IPS DF 6.9 (cell line): Measurements from ENCODE around the gene MCC.

Experiments used
- DNase-seq: peaks from one replicate; pipeline ENCODE4 v3.0.0-alpha.2; 2013; ENCODE audit warnings: low read depth, low spot score
- H3K27ac ChIP-seq: one replicate; pipeline ENCODE4 v1.5.1; 2013; ENCODE audit warnings: low read length, control low read depth
- H3K27me3 ChIP-seq: 2 replicates; pipeline ENCODE4 v1.6.1; 2013; ENCODE audit warnings: mild to moderate bottlenecking, low read length; ENCODE audit not compliant: control insufficient read depth, insufficient read depth
- H3K36me3 ChIP-seq: 2 replicates; pipeline ENCODE4 v1.6.1; 2013; ENCODE audit warnings: low read length; ENCODE audit not compliant: control insufficient read depth, insufficient read depth
- H3K4me1 ChIP-seq: 2 replicates; pipeline ENCODE4 v1.6.1; 2013; ENCODE audit warnings: low read length; ENCODE audit not compliant: control insufficient read depth, insufficient read depth
- H3K4me3 ChIP-seq: 2 replicates; pipeline ENCODE4 v1.5.1; 2013; ENCODE audit warnings: mild to moderate bottlenecking, low read length
- H3K9me3 ChIP-seq: 2 replicates; pipeline ENCODE4 v1.6.1; 2013; ENCODE audit warnings: low read length, inconsistent platforms; ENCODE audit not compliant: control insufficient read depth, insufficient read depth
- WGBS: extraction: QIAGEN DNeasy Blood & Tissue Kit; methylation state at CpG from one replicate; pipeline ENCODE4 v1.1.7; 2013; ENCODE audit warnings: mixed read lengths, missing lambda C conversion rate; ENCODE audit not compliant: insufficient read length, insufficient coverage; 5-methylcytosine and 5-hydroxymethylcytosine counted together

Gene MCC

GRCh38 chr5:113231653-113232000 is 256.6 kb downstream of the MCC start:
- Histone ChIP-seq H3K36me3 (no peaks in the 10 kb centered on the region), H3K27ac (no peak overlapping the region), H3K4me3 (no peak overlapping the region), H3K27me3 (no peaks in the 10 kb centered on the region), H3K4me1 (peaks cover 5% of the 10 kb centered on the region), H3K9me3 (no peaks in the 10 kb centered on the region)
- DNase-seq = no peak
- WGBS = no CpG with 5 or more reads among the region's 1 CpG

GRCh38 chr5:113230711-113231652 is 257.3 kb downstream of the MCC start:
- Histone ChIP-seq H3K4me1 (peaks cover 4% of the 10 kb centered on the region), H3K27ac (no peak overlapping the region), H3K9me3 (no peaks in the 10 kb centered on the region), H3K27me3 (no peaks in the 10 kb centered on the region), H3K36me3 (no peaks in the 10 kb centered on the region), H3K4me3 (no peak overlapping the region)
- no peak for DNase-seq
- WGBS = no CpG with 5 or more reads among the region's 4 CpGs

GRCh38 chr5:113227798-113228197 is 260.5 kb downstream of the MCC start:
- no peaks in the 10 kb centered on the region for H3K9me3 ChIP-seq
- H3K27me3 ChIP-seq = no peaks in the 10 kb centered on the region
- no peak for DNase-seq
- no CpG with 5 or more reads among the region's 3 CpGs for WGBS
- H3K27ac ChIP-seq = no peak overlapping the region
- H3K4me1 ChIP-seq = 0 out of 2 replicates have a peak, but pooled peaks cover 2% of the 10 kb centered on the region
- no peaks in the 10 kb centered on the region for H3K36me3 ChIP-seq
- H3K4me3 ChIP-seq = no peak overlapping the region

GRCh38 chr5:113226116-113226736 is 262.0 kb downstream of the MCC start:
- Histone ChIP-seq H3K4me1 (peaks cover 3% of the 10 kb centered on the region; the same call in 1 of the 2 replicates), H3K27ac (no peak overlapping the region), H3K9me3 (no peaks in the 10 kb centered on the region), H3K4me3 (no peak overlapping the region), H3K27me3 (no peaks in the 10 kb centered on the region), H3K36me3 (no peaks in the 10 kb centered on the region)
- WGBS = no CpG with 5 or more reads among the region's 1 CpG
- no peak for DNase-seq

GRCh38 chr5:113225259-113225658 is 263.0 kb downstream of the MCC start:
- Histone ChIP-seq H3K27ac (no peak overlapping the region), H3K27me3 (no peaks in the 10 kb centered on the region), H3K4me3 (no peak overlapping the region), H3K9me3 (no peaks in the 10 kb centered on the region), H3K36me3 (no peaks in the 10 kb centered on the region), H3K4me1 (peaks cover 3% of the 10 kb centered on the region; the same call in 1 of the 2 replicates)
- no peak for DNase-seq
- 100% methylated on average over 1 of the region's 2 CpGs for WGBS

GRCh38 chr5:113224605-113225065 is 263.6 kb downstream of the MCC start:
- Histone ChIP-seq H3K27ac (no peak overlapping the region), H3K27me3 (no peaks in the 10 kb centered on the region), H3K4me1 (peaks cover 3% of the 10 kb centered on the region; the same call in 1 of the 2 replicates), H3K4me3 (no peak overlapping the region), H3K9me3 (no peaks in the 10 kb centered on the region), H3K36me3 (no peaks in the 10 kb centered on the region)
- no CpG with 5 or more reads among the region's 4 CpGs for WGBS
- DNase-seq = no peak

- H3K4me3 ChIP-seq = no peak overlapping the region
- no peaks in the 10 kb centered on the region for H3K27me3 ChIP-seq
- no CpG with 5 or more reads among the region's 13 CpGs for WGBS
- no peaks in the 10 kb centered on the region for H3K36me3 ChIP-seq
- H3K9me3 ChIP-seq = no peaks in the 10 kb centered on the region
- H3K27ac ChIP-seq = no peak overlapping the region
- H3K4me1 ChIP-seq = peaks cover 3% of the 10 kb centered on the region; the same call in 1 of the 2 replicates
- DNase-seq = no peak
These were observed 264.2 kb downstream of the MCC start for GRCh38 chr5:113223831-113224604.

GRCh38 chr5:113223315-113223714 is 264.9 kb downstream of the MCC start:
- WGBS = 100% methylated on average over 1 of the region's 3 CpGs
- no peak overlapping the region for H3K27ac ChIP-seq
- H3K9me3 ChIP-seq = no peaks in the 10 kb centered on the region
- no peaks in the 10 kb centered on the region for H3K36me3 ChIP-seq
- peaks cover 3% of the 10 kb centered on the region; the same call in 1 of the 2 replicates for H3K4me1 ChIP-seq
- no peaks in the 10 kb centered on the region for H3K27me3 ChIP-seq
- no peak overlapping the region for H3K4me3 ChIP-seq
- no peak for DNase-seq

- Histone ChIP-seq H3K4me3 (no peak overlapping the region), H3K36me3 (no peaks in the 10 kb centered on the region), H3K4me1 (peaks cover 6% of the 10 kb centered on the region; the same call in 1 of the 2 replicates), H3K27me3 (no peaks in the 10 kb centered on the region), H3K27ac (no peak overlapping the region), H3K9me3 (no peaks in the 10 kb centered on the region)
- no peak for DNase-seq
- WGBS = no CpG with 5 or more reads among the region's 5 CpGs
These were observed 266.7 kb downstream of the MCC start for GRCh38 chr5:113221294-113222176.
